ENCODE results near the gene SEPTIN3.

DNA sequence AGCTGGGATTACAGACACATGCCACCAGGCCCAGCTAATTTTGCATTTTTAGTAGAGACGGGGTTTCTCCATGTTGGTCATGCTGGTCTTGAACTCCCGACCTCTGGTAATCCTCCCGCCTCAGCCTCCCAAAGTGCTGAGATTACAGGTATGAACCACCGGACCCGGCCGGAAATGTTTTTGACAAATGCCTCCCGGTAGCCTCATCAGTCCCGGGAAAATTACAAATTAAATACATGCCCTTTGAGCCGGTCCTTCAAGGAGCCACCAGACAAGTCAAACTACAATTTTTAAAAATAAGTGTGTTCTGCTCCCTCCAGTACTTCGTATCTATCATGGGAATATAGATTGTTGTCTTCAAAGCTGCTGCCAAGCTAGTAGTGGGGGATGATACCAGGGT is 46.9 kb downstream of the SEPTIN3 start:
- TF ChIP-seq, protein P1, sequence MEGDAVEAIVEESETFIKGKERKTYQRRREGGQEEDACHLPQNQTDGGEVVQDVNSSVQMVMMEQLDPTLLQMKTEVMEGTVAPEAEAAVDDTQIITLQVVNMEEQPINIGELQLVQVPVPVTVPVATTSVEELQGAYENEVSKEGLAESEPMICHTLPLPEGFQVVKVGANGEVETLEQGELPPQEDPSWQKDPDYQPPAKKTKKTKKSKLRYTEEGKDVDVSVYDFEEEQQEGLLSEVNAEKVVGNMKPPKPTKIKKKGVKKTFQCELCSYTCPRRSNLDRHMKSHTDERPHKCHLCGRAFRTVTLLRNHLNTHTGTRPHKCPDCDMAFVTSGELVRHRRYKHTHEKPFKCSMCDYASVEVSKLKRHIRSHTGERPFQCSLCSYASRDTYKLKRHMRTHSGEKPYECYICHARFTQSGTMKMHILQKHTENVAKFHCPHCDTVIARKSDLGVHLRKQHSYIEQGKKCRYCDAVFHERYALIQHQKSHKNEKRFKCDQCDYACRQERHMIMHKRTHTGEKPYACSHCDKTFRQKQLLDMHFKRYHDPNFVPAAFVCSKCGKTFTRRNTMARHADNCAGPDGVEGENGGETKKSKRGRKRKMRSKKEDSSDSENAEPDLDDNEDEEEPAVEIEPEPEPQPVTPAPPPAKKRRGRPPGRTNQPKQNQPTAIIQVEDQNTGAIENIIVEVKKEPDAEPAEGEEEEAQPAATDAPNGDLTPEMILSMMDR (optimal IDR thresholded peaks at IDR 0.05 in 1 of 3, IDR thresholded peaks at IDR 0.05 in 1 of 3, conservative IDR thresholded peaks at IDR 0.05 in 1 of 3; ENCODE audit: extremely low read depth in 1 of 3, insufficient read depth in 2 of 3, low read length in 3 of 3): no peak
- TF ChIP-seq EZH2 (IDR thresholded peaks at IDR 0.05; ENCODE audit: low read length): no peak
